ENCODE results near the gene KIAA0930.

Gene KIAA0930

DNA sequence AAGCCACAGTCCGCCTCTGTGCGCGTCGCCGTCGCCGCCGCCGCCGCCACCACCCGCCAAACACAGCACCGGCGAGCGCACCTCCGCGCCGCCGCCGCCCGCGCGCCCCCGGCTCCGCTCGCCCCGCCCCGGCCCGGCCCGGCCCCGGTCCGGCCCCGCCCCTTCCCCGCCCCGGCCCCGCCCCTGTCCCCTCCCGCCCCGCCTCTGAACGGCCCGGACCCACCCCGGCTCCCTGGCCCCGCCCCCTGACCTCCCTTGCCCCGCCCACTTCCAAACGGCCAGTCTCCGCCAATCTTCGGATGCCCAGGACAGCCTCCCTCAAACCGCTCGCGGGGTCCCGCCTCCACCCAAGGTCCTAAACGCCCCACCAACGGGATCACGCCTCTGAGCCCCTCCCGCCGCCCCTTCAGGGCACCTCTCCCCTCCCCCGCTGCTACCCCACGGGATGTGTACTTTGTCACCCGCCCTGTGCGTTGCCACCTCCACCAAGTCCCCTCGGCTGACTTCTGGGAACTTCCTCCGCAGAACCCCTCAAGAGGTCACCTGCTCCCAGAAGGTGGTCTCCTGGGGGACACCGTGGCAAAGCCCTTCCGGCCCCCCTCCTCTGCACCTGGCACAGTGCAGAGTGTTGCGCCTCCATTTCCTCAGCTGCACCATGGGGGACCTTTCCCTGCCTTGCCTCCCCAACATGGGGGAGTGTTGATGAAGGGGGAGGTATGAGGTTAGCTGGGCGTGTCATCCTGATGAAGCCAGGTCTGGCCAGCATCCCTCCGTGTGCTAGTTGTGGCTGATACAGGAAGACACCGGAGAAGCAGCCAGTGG lies at the start of gene KIAA0930:
TSS of gene KIAA0930 (minus strand) at position 85 of the 822 bp plus-strand sequence. CDS start 191 bp downstream, outside the sequence.
- no peak for TF ChIP-seq CTCF (IDR thresholded peaks at IDR 0.05; ENCODE audit: low read depth, low read length)
- in situ Hi-C loops (cut with HindIII; ENCODE audit: low sequenced_read_pairs), result no loop called here
- H3K4me3 ChIP-seq (ENCODE audit: low read depth, low read length), result peak within 1 kb of the TSS; percentile 59
- DNase-seq (ENCODE audit: low read depth, low spot score), result peak; percentile 48

- in situ Hi-C loops (cut with HindIII; ENCODE audit: low sequenced_read_pairs), result no loop called here
- no peak for DNase-seq (ENCODE audit: low read depth, low spot score)
- no peak overlapping the region for H3K4me3 ChIP-seq (ENCODE audit: low read depth, low read length)
- TF ChIP-seq CTCF (IDR thresholded peaks at IDR 0.05; ENCODE audit: low read depth, low read length), result no peak
Observed at GRCh38 chr22:45286854-45287551, 46.3 kb upstream of the KIAA0930 start.

DNA sequence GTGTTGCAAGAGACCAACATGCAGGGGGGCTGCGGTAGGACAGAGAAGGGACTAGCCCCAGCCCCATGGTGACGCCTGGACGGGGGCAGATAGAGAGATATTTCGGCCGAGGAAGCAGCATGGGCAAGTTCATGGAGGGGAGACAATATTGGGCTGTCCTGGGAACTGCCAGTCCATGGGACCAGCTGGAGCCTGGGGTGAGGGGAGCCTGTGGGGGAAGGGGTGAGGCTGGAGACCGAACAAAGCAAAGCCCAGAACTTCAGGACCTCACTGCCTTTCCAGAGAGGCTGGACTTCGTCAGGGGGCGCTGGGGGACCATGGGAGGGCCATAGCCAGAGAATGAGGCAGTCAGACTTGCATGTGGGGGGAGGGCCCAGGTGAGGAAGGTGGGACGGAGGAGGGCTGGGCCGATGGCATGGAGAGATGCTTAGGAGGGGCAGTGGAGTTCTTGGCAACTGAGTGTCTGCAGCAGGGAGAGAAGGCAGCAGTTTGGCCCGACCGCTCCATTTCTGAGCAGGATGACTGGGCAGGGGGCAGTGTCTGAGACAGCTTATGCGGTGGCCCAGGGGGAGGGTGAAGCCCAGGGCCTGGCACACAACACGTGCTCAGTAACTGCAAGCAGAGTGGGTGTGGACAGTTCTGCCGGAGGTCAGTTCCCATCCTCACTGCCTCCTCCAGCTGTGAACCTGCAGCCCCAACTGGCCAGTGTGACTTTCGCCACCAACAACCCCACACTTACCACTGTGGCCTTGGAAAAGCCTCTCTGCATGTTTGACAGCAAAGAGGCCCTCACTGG lies 44.8 kb upstream of the KIAA0930 start:
- no peak overlapping the region for H3K4me3 ChIP-seq (ENCODE audit: low read depth, low read length)

GRCh38 chr22:45284705-45285262 lies 44.1 kb upstream of the KIAA0930 start, which contains the start of gene UPK3A:
Gene UPK3A (plus strand): TSS chr22:45284949. CDS start chr22:45285014, 65 bp downstream.
- H3K4me3 ChIP-seq (ENCODE audit: low read depth, low read length), result no peak within 1 kb of the TSS
- in situ Hi-C loops (cut with HindIII; ENCODE audit: low sequenced_read_pairs), result no loop called here
- no peak for TF ChIP-seq CTCF (IDR thresholded peaks at IDR 0.05; ENCODE audit: low read depth, low read length)
- DNase-seq (ENCODE audit: low read depth, low spot score), result no peak

More for the DNA sequence above, 44.8 kb upstream of the KIAA0930 start:
- DNase-seq (ENCODE audit: low read depth, low spot score), result no peak
- TF ChIP-seq CTCF (IDR thresholded peaks at IDR 0.05; ENCODE audit: low read depth, low read length), result no peak
- in situ Hi-C loops (cut with HindIII; ENCODE audit: low sequenced_read_pairs), result no loop called here

- in situ Hi-C loops (cut with HindIII; ENCODE audit: low sequenced_read_pairs), result no loop called here
- no peak for TF ChIP-seq CTCF (IDR thresholded peaks at IDR 0.05; ENCODE audit: low read depth, low read length)
- no peak for DNase-seq (ENCODE audit: low read depth, low spot score)
- H3K4me3 ChIP-seq (ENCODE audit: low read depth, low read length), result no peak overlapping the region
Observed at GRCh38 chr22:45281010-45281409, 40.3 kb upstream of the KIAA0930 start.

DNA sequence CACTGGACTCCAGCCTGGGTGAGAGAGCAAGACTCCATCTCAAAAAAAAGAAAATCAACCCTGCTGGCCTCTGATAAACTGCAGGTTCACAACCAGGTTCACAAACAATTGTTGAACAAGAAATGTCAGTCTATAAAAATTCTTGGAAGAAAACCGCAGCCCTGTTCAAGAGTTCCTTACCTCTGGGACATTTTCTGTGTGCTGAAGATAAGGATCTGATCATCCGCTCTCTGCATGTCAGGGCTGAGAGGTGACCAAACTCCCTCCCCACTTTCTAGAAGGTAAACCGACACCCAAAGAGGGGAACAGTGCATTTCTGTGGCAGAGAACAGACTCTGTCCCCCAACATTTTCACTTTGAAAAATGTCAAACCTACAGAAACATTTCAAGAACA lies 39.9 kb upstream of the KIAA0930 start:
- no peak for TF ChIP-seq CTCF (IDR thresholded peaks at IDR 0.05; ENCODE audit: low read depth, low read length)
- DNase-seq (ENCODE audit: low read depth, low spot score), result no peak
- H3K4me3 ChIP-seq (ENCODE audit: low read depth, low read length), result no peak overlapping the region
- in situ Hi-C loops (cut with HindIII; ENCODE audit: low sequenced_read_pairs), result no loop called here

Data from astrocyte of the spinal cord (primary cell).